Fibroblast of villous mesenchyme (primary cell): Measurements from ENCODE around the gene LMAN2. TPM values are rescaled to one million over a fixed set of nuclear protein-coding genes. Genes with fewer than 3 reads are reported as not detected.
A peak's percentile ranks its signal among the peaks of the same experiment; 100 is the strongest.

ENCODE experiments used
- DNase-seq: peaks from one replicate; pipeline ENCODE4 v3.0.0-alpha.2; 2010; ENCODE audit warnings: low read depth
- H3K4me3 ChIP-seq: 2 replicates; pipeline ENCODE4 v1.5.1; 2011; ENCODE audit warnings: low read depth, mild to moderate bottlenecking, low read length
- total RNA-seq: library from RNA; depleted of rRNA; stranded (reverse); fragments of >200 nt; gene quantifications from 2 replicates; pipeline ENCODE4 v1.2.3, GENCODE V29; 2012
- TF ChIP-seq, protein P1 (sequence below): IDR thresholded peaks from 2 replicates; pipeline ENCODE4 v1.5.1; 2012; ENCODE audit warnings: low read depth, mild to moderate bottlenecking, low read length; ENCODE audit not compliant: insufficient read depth

LMAN2 gene
- total RNA-seq, 1 donor, result 284 TPM

DNA sequence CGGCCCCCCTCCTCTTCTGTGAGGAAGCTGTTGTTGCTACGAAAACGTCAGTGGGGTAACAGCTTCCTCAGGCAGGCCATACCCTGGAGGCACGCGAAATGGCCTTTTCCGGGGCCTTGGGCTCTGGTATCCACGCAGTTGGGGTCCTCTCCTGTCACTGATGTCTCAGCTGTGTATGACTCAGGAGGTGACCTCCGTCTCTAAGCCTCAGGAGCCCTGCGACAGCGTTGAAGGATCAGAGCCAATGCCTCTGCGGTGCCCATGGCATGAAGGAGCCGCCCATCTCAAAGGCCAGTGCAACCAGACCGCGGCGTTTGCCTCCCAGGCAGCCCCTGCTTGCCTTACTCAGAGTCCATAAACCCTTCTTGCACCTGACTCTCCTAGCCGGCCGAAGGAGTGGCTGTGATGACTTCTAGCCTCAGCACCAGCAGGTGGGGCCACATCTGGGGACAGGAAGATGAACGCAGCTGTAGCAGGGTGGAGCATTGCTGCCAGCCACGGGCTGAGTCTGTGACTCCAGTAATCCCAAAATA lies 38.8 kb downstream of the LMAN2 start:
- TF ChIP-seq, protein P1, sequence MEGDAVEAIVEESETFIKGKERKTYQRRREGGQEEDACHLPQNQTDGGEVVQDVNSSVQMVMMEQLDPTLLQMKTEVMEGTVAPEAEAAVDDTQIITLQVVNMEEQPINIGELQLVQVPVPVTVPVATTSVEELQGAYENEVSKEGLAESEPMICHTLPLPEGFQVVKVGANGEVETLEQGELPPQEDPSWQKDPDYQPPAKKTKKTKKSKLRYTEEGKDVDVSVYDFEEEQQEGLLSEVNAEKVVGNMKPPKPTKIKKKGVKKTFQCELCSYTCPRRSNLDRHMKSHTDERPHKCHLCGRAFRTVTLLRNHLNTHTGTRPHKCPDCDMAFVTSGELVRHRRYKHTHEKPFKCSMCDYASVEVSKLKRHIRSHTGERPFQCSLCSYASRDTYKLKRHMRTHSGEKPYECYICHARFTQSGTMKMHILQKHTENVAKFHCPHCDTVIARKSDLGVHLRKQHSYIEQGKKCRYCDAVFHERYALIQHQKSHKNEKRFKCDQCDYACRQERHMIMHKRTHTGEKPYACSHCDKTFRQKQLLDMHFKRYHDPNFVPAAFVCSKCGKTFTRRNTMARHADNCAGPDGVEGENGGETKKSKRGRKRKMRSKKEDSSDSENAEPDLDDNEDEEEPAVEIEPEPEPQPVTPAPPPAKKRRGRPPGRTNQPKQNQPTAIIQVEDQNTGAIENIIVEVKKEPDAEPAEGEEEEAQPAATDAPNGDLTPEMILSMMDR, result no peak
- DNase-seq, result no peak
- peak overlapping the region; percentile 48 for H3K4me3 ChIP-seq

DNA sequence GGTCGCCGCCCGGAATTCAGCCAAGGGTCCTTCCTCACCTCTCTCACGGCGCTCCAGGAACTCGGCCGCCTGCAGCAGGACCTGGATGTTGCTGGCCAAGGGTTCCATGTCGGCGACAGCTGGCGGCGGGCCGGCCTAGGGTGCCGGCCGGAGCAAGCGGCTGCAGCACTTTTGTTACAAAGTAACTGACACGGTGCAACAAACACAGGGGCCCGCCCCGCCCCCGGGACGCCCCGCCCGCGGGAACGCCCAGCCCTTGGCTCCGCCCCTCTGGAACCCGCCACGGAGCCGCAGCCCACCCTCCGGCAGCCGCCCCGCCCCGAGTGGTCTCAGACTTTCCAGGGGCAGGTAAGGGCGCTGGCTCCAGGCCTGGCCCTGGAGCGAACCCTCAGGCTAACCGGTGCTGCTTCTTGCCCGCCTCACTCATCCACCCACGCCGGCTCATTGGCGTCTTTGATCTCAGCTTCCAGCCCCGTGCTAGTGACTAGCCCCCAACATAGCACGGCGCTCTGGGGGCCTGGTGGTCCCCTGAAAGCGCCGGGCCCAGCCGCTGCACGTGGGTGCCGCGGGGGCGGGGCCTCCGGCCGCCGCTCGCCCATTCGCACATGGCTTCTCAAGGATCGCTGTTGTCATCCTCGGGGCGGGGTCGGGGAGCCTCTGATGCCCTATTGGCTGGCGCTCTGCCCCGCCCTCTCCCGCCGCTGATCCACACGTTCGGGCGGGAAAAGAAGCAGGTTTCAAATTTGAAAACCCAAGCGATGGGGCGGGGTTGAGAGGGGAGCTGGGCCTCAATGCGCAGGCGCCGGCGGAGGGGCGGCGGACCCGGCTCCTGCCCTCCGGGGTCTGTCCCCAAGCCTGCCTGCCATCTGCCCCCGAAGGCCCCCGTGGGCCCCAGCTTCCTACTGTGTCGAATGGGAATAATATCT lies 39.5 kb downstream of the LMAN2 start, which contains the start of gene MXD3:
TSS of gene MXD3 (minus strand) at position 176 of the 926 bp plus-strand sequence. CDS start at position 108, 68 bp downstream.
- peak; percentile 93 for DNase-seq
- peak within 1 kb of the TSS; percentile 64 for H3K4me3 ChIP-seq
- TF ChIP-seq, protein P1, result no peak

DNA sequence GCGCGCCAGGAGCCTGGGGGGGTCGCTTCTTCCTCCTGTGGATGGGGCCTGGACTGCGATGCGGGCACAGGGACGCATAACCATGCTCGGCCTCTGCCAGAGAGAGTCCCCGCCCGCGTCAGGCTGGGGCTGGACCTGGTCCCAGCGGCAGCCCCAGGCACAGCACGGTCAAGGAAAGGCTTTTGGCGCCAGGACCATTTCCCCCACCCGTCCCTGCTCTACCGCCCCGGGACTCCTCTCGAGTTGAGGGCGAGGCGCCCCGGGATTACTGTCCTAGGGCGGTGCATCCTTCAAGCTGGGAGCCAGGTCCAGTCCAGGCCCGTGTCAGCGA lies 40.1 kb downstream of the LMAN2 start:
- H3K4me3 ChIP-seq, result peak overlapping the region; percentile 64
- TF ChIP-seq, protein P1, result no peak
- DNase-seq, result no peak

DNA sequence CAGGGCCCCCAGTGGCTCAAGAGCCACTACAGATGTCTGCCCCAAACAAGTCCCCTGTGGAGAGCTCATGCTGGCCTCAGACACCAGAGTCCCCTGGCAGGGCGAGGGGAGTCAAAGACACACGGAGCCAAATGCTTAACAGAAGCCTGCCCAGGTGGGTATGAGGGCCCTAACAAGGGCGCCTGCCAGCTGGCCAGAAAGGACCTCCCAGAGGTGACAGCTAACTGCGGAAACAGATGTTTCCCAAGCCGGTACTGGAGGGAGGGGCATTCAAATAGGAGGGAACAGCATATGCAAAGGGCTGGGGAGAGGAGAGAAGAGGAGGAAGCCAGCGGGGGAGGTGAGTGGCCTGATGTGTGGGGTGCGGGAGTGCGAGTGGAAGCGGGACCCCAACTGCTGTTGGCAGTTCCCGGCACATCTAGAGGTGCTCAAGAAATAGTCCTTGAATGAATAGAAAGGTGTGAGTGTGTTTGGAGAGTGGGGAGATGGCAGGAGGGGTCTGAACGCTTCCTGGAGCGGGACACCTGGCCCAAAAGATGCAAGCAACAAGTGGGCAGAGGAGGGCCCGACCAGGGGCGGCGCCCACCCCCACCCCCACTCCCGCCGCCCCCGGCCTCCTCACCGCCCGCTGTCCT lies 40.6 kb downstream of the LMAN2 start:
- TF ChIP-seq, protein P1, result no peak
- H3K4me3 ChIP-seq, result peak overlapping the region; percentile 64
- no peak for DNase-seq

DNA sequence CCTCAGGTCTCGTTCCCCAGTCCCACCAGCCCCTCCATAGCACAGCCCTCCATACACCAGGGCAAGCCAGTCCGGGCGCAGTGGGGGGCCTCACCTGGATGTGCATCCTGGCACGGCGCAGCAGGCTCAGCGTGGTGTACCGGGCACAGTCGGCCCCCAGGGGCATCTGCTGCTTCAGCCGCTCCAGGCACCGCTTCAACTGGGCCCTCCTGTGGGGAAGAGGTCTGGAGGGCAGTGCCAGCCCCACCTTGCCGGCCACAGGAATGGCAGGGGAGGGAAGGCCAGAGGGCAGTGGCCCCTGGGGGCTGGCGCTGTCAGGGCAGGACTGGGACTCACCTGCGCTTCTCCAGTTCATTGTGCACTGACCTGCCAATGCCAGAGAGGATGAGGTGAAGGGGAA lies 41.1 kb downstream of the LMAN2 start:
- H3K4me3 ChIP-seq, result peak overlapping the region; percentile 64
- TF ChIP-seq, protein P1, result no peak

DNA sequence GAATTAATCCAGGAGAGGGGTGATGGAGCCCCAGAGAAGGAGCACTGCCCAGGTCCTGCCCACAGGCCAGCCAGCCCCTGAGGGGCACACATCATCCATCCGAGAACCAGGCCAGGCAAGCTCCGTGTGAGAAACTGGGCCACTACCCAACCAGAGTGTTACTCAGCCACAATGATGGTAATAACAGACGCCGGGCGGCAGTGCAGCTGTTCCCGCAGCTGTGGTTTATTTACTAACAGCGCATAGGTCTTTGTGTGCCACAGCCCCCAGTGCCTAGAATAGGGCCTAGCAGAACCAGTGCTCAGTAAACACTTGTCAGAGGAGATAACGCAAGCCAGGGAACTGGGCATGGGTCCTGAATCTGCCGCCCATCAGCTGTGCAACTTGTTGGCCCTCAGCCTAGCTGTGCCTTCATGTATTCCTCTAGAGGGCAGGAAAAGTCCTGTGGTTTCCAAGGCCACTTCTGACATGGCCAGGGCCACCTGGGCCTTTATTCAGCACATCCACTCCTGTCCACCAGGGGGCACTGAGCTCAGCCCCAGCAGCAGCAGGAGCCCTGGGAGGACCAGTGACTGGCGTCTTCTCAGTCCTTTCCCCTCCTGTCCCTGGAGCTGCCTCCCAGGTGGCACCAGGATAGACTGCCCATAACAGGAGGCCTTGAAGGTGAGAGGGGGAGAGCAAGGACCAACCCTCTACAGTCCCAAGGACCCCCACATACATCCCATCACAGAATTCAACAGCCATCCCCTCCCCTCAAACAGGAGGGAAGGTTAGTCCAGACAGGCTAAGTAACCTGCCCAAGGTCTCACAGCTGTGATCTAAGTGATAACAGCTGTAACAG lies 41.9 kb downstream of the LMAN2 start:
- H3K4me3 ChIP-seq, result no peak overlapping the region
- peak; percentile 69 for DNase-seq
- TF ChIP-seq, protein P1, result peak; percentile 92

More for the DNA sequence above, 41.1 kb downstream of the LMAN2 start:
- DNase-seq, result no peak
